Retinal pigment epithelial cell (primary cell): ENCODE measurements around the gene FAR1.
"Not testable (repeated sequence)": the region's sequence is repeated elsewhere in the genome, so short reads cannot be mapped to it uniquely, and the experiment has no call there.

Experiments used
- DNase-seq: peaks from one replicate; pipeline ENCODE4 v3.0.0-alpha.2; 2010; ENCODE audit warnings: low read depth
- H3K4me3 ChIP-seq: 2 replicates; pipeline ENCODE4 v1.5.1; 2011; ENCODE audit warnings: mild to moderate bottlenecking, low read length, control low read depth, moderate library complexity
- CTCF ChIP-seq: conservative IDR thresholded peaks from 2 replicates; pipeline ENCODE4 v1.5.1; 2011; ENCODE audit warnings: low read depth, low read length, control low read depth, inconsistent platforms

Gene FAR1

GRCh38 chr11:13637125-13638069 lies 31.1 kb upstream of the FAR1 start:
- no peak for DNase-seq
- H3K4me3 ChIP-seq = no peak overlapping the region
- TF ChIP-seq CTCF = no peak

- DNase-seq = no peak
- no peak overlapping the region for H3K4me3 ChIP-seq
- TF ChIP-seq CTCF = no peak
Observed at GRCh38 chr11:13638422-13638821, 30.0 kb upstream of the FAR1 start.

GRCh38 chr11:13644997-13645687 lies 23.3 kb upstream of the FAR1 start:
- no peak overlapping the region for H3K4me3 ChIP-seq
- no peak for TF ChIP-seq CTCF
- DNase-seq = no peak

GRCh38 chr11:13647391-13647790 lies 21.1 kb upstream of the FAR1 start:
- no peak for TF ChIP-seq CTCF
- no peak overlapping the region for H3K4me3 ChIP-seq
- DNase-seq = no peak

- no peak for TF ChIP-seq CTCF
- no peak overlapping the region for H3K4me3 ChIP-seq
- DNase-seq = no peak
Observed at GRCh38 chr11:13649619-13650018, 18.8 kb upstream of the FAR1 start.

GRCh38 chr11:13651515-13651914 lies 17.0 kb upstream of the FAR1 start:
- not testable (repeated sequence) for H3K4me3 ChIP-seq, DNase-seq

GRCh38 chr11:13661074-13661623 lies 7.3 kb upstream of the FAR1 start:
- DNase-seq = no peak
- TF ChIP-seq CTCF = no peak
- no peak overlapping the region for H3K4me3 ChIP-seq
